HepG2 (cell line): ENCODE data around the gene ANO9. TPM values are rescaled to one million over a fixed set of nuclear protein-coding genes. Genes with fewer than 3 reads are reported as not detected.
A peak's percentile ranks its signal among the peaks of the same experiment; 100 is the strongest.

Experiments
- ATM ChIP-seq: fragments of 450-650 bp; IDR thresholded peaks from 2 replicates; pipeline ENCODE4 v1.7.1; 2017; ENCODE audit warnings: mild to moderate bottlenecking, borderline replicate concordance
- ELF1 ChIP-seq: sonication (generic); formaldehyde crosslinking; IDR thresholded peaks from 2 replicates; pipeline ENCODE4 v1.4.0; 2020; ENCODE audit warnings: missing genetic modification reagents
- FOXJ3 ChIP-seq: sonication (generic); formaldehyde crosslinking; IDR thresholded peaks from 2 replicates; pipeline ENCODE4 v1.4.0; 2020; ENCODE audit warnings: missing genetic modification reagents, mild to moderate bottlenecking, borderline replicate concordance
- GABPB1 ChIP-seq: IDR thresholded peaks from 2 replicates; pipeline ENCODE4 v1.6.1; 2016; ENCODE audit warnings: mild to moderate bottlenecking, missing genetic modification reagents, moderate library complexity, missing compliant biosample characterization
- HNF4G ChIP-seq, 2 experiments: sonication (generic) in 1 of 2; formaldehyde crosslinking in 1 of 2; IDR thresholded peaks; 2 replicates each; pipeline versions ENCODE4 v1.4.0 to v1.6.1; 2011 to 2020; ENCODE audit warnings: borderline replicate concordance in 2 of 2, low read depth in 2 of 2, mild to moderate bottlenecking in 2 of 2, low read length in 1 of 2, missing genetic modification reagents in 1 of 2, moderate library complexity in 1 of 2
- HOXA7 ChIP-seq: sonication (generic); formaldehyde crosslinking; IDR thresholded peaks from 2 replicates; pipeline ENCODE4 v1.8.1; 2022; ENCODE audit warnings: mild to moderate bottlenecking, missing genetic modification reagents, moderate library complexity
- MED1 ChIP-seq: sonication (generic); formaldehyde crosslinking; IDR thresholded peaks from 2 replicates; pipeline ENCODE4 v1.4.0; 2020; ENCODE audit warnings: missing genetic modification reagents
- MIXL1 ChIP-seq: IDR thresholded peaks from 2 replicates; pipeline ENCODE4 v1.6.1; 2016
- SOX5 ChIP-seq: IDR thresholded peaks from 2 replicates; pipeline ENCODE4 v1.6.1; 2016; ENCODE audit warnings: borderline replicate concordance
- STAT5B ChIP-seq: sonication (generic); formaldehyde crosslinking; IDR thresholded peaks from 2 replicates; pipeline ENCODE4 v1.4.0; 2020; ENCODE audit warnings: missing genetic modification reagents
- TCF7L2 ChIP-seq: IDR thresholded peaks from 2 replicates; pipeline ENCODE4 v1.6.1; 2011; ENCODE audit warnings: mild to moderate bottlenecking, low read depth, low read length, moderate library complexity
- WIZ ChIP-seq: sonication (generic); formaldehyde crosslinking; IDR thresholded peaks from 2 replicates; pipeline ENCODE4 v1.5.1; 2020; ENCODE audit warnings: mild to moderate bottlenecking, missing genetic modification reagents
- YY1 ChIP-seq: IDR thresholded peaks from 2 replicates; pipeline ENCODE4 v1.6.1; 2011; ENCODE audit warnings: low read length, low read depth, moderate library complexity, mild to moderate bottlenecking; ENCODE audit not compliant: insufficient read depth, insufficient replicate concordance
- ZFY ChIP-seq: sonication (generic); formaldehyde crosslinking; IDR thresholded peaks from 2 replicates; pipeline ENCODE4 v1.4.0; 2020; ENCODE audit warnings: missing genetic modification reagents
- ZNF274 ChIP-seq: sonication (generic); formaldehyde crosslinking; IDR thresholded peaks from 2 replicates; pipeline ENCODE4 v1.5.1; 2020; ENCODE audit warnings: mild to moderate bottlenecking, missing genetic modification reagents
- ZNF598 ChIP-seq: sonication (generic); formaldehyde crosslinking; IDR thresholded peaks from 2 replicates; pipeline ENCODE4 v1.5.1; 2020; ENCODE audit warnings: mild to moderate bottlenecking, missing genetic modification reagents, borderline replicate concordance
- ZNF761 ChIP-seq: sonication (generic); formaldehyde crosslinking; conservative IDR thresholded peaks from 2 replicates; pipeline ENCODE4 v1.4.0; 2020; ENCODE audit warnings: mild to moderate bottlenecking, missing genetic modification reagents
- polyA plus RNA-seq, 8 experiments: library from polyadenylated mRNA; depleted of rRNA in 3 of 8; stranded (reverse) in 7 of 8; unstranded in 1 of 8; fragments of >200 nt; fragmentation: Illumina TruSeq in 4 of 8; extraction: Trizol in 4 of 8; gene quantifications; 2 replicates each; pipeline versions ENCODE4 v1.2.1 to v1.2.3, GENCODE V29; 2011 to 2016; ENCODE audit warnings: low read depth in 4 of 8, missing spikeins in 1 of 8, mixed read lengths in 1 of 8; ENCODE audit not compliant: insufficient read depth in 1 of 8
- total RNA-seq, 5 experiments: library from RNA; depleted of rRNA; stranded (reverse); fragments of >200 nt; fragmentation: Illumina TruSeq; extraction: Trizol; gene quantifications; 2 replicates each; pipeline ENCODE4 v1.2.3, GENCODE V29; 2016; ENCODE audit warnings: low read depth in 1 of 5
- TF ChIP-seq, protein P1 (sequence below): sonication (generic); formaldehyde crosslinking; IDR thresholded peaks from 2 replicates; pipeline ENCODE4 v1.8.1; 2023; ENCODE audit warnings: missing genetic modification reagents, inconsistent platforms, borderline replicate concordance
- TF ChIP-seq, protein P2 (sequence below): sonication (generic); formaldehyde crosslinking; IDR thresholded peaks from 2 replicates; pipeline ENCODE4; 2020; ENCODE audit warnings: missing genetic modification reagents, mild to moderate bottlenecking, borderline replicate concordance
- TF ChIP-seq, protein P3 (sequence below), 2 experiments: sonication (generic) in 1 of 2; formaldehyde crosslinking in 1 of 2; IDR thresholded peaks; 2 replicates each; pipeline versions ENCODE4 v1.4.0 to v1.6.1; 2016 to 2020; ENCODE audit warnings: borderline replicate concordance in 1 of 2, low read depth in 1 of 2, mild to moderate bottlenecking in 1 of 2, missing genetic modification reagents in 1 of 2

Gene ANO9
- total and polyA plus RNA-seq, 2 of the 13 experiments (the other 11 are each of a cell fraction or from before 2014, with no cell fraction given), result 8.9 to 14.3 TPM

DNA sequence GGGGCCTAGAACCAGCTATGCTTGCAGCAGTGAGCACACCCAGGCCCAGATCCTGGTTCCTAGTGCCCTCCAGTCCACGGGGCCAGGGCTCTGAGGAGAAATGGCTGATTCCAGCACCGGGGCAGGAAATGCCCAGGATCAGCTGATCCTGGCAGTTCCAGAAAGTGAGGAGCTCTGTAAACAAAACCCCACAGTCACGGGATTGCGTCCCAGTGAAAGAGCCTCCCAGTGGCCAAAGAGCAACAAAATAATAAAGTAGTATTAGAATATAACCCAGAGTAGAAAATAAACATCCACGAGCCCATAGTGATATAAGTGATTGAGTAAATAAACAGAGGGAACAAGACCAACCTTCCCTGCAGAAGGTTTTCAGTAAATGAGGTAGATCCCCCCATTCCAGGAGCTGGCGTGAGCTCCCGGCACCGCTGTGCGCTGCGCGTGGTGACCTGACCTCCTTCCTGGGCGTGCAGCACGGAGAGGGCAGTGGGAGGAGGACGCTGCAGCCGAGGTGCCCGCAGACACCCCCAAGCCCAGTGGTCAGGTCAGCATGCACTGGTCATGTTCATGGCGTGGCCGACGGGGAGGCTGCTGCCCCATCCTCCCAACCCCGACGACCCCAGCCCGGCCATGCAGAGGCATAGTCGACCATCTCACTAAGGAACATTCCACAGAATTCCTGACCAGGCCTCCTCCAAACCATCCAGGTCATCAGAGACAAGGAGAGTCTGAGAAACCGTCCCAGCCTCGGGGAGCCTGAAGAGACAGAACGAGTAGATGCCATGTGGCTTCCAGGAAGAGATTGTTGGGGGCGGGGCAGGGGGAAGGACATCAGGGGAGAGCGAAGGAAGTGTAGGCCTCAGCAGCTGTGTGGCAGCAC is 28.1 kb upstream of the ANO9 start (continued):
- TF ChIP-seq, protein P1, sequence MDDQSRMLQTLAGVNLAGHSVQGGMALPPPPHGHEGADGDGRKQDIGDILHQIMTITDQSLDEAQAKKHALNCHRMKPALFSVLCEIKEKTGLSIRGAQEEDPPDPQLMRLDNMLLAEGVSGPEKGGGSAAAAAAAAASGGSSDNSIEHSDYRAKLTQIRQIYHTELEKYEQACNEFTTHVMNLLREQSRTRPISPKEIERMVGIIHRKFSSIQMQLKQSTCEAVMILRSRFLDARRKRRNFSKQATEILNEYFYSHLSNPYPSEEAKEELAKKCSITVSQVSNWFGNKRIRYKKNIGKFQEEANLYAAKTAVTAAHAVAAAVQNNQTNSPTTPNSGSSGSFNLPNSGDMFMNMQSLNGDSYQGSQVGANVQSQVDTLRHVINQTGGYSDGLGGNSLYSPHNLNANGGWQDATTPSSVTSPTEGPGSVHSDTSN, result no peak
- TF ChIP-seq HOXA7 (CRISPR knock-in tag), result no peak
- TF ChIP-seq HNF4G (IDR thresholded peaks at IDR 0.05; ENCODE audit: borderline replicate concordance, low read depth, low read length), result 0 out of 2 replicates have a peak, but pooled peaks have one; percentile 9
- no peak for TF ChIP-seq HNF4G (CRISPR knock-in tag; IDR thresholded peaks at IDR 0.05; ENCODE audit: borderline replicate concordance, low read depth)
- TF ChIP-seq, protein P2, sequence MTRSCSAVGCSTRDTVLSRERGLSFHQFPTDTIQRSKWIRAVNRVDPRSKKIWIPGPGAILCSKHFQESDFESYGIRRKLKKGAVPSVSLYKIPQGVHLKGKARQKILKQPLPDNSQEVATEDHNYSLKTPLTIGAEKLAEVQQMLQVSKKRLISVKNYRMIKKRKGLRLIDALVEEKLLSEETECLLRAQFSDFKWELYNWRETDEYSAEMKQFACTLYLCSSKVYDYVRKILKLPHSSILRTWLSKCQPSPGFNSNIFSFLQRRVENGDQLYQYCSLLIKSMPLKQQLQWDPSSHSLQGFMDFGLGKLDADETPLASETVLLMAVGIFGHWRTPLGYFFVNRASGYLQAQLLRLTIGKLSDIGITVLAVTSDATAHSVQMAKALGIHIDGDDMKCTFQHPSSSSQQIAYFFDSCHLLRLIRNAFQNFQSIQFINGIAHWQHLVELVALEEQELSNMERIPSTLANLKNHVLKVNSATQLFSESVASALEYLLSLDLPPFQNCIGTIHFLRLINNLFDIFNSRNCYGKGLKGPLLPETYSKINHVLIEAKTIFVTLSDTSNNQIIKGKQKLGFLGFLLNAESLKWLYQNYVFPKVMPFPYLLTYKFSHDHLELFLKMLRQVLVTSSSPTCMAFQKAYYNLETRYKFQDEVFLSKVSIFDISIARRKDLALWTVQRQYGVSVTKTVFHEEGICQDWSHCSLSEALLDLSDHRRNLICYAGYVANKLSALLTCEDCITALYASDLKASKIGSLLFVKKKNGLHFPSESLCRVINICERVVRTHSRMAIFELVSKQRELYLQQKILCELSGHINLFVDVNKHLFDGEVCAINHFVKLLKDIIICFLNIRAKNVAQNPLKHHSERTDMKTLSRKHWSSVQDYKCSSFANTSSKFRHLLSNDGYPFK (CRISPR knock-in tag), result peak; percentile 98
- TF ChIP-seq FOXJ3 (CRISPR knock-in tag), result peak; percentile 68; the same call in 1 of the 2 replicates
- no peak for TF ChIP-seq STAT5B (CRISPR knock-in tag)
- TF ChIP-seq, protein P3, sequence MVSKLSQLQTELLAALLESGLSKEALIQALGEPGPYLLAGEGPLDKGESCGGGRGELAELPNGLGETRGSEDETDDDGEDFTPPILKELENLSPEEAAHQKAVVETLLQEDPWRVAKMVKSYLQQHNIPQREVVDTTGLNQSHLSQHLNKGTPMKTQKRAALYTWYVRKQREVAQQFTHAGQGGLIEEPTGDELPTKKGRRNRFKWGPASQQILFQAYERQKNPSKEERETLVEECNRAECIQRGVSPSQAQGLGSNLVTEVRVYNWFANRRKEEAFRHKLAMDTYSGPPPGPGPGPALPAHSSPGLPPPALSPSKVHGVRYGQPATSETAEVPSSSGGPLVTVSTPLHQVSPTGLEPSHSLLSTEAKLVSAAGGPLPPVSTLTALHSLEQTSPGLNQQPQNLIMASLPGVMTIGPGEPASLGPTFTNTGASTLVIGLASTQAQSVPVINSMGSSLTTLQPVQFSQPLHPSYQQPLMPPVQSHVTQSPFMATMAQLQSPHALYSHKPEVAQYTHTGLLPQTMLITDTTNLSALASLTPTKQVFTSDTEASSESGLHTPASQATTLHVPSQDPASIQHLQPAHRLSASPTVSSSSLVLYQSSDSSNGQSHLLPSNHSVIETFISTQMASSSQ (IDR thresholded peaks at IDR 0.05; ENCODE audit: low read depth), result no peak
- TF ChIP-seq, protein P3 (CRISPR knock-in tag; IDR thresholded peaks at IDR 0.05; ENCODE audit: borderline replicate concordance), result peak; percentile 34; the same call in 1 of the 2 replicates
- no peak for TF ChIP-seq ATM
- TF ChIP-seq MIXL1 (CRISPR knock-in tag), result peak; percentile 38; the same call in 1 of the 2 replicates
- peak; percentile 35; the same call in 1 of the 2 replicates for TF ChIP-seq ZNF598 (CRISPR knock-in tag)
- TF ChIP-seq SOX5 (CRISPR knock-in tag), result peak; percentile 53; the same call in 1 of the 2 replicates
- peak; percentile 71 for TF ChIP-seq ZFY (CRISPR knock-in tag)
- TF ChIP-seq GABPB1 (CRISPR knock-in tag), result peak; percentile 76
- peak; percentile 54; the same call in 1 of the 2 replicates for TF ChIP-seq ELF1 (CRISPR knock-in tag)
- no peak for TF ChIP-seq TCF7L2
- 0 out of 2 replicates have a peak, but pooled peaks have one; percentile 45 for TF ChIP-seq ZNF761
- TF ChIP-seq ZNF274 (CRISPR knock-in tag), result 0 out of 2 replicates have a peak, but pooled peaks have one; percentile 15
- 0 out of 2 replicates have a peak, but pooled peaks have one; percentile 21 for TF ChIP-seq WIZ (CRISPR knock-in tag)
- peak; percentile 86 for TF ChIP-seq YY1
- TF ChIP-seq MED1 (CRISPR knock-in tag), result peak; percentile 76
